Coronary artery (tissue), 2 donors: Measurements from ENCODE around the gene CCNL2.
"Not testable (repeated sequence)": the region's sequence is repeated elsewhere in the genome, so short reads cannot be mapped to it uniquely, and the experiment has no call there.

Source experiments
- DNase-seq: peaks from one replicate; pipeline ENCODE4 v3.0.0-alpha.2; 2017; ENCODE audit warnings: low spot score
- H3K27ac ChIP-seq, 2 donors: fragments of 200-600 bp; sonication (generic); one replicate each; pipeline ENCODE4 v1.5.1; 2016 to 2019
- H3K4me3 ChIP-seq: fragments of 200-600 bp; sonication (generic); 2 replicates; pipeline ENCODE4 v1.5.1; 2016; ENCODE audit warnings: mild to moderate bottlenecking, moderate library complexity
- CTCF ChIP-seq: fragments of 200-600 bp; sonication (generic); IDR thresholded peaks from one replicate; pipeline ENCODE4 v1.5.1; 2019; ENCODE audit warnings: antibody characterized with exemption

CCNL2 gene

GRCh38 chr1:1390675-1391074 is 8.5 kb downstream of the CCNL2 start:
- Histone ChIP-seq H3K4me3 (no peak overlapping the region), H3K27ac (no peak overlapping the region)
- no peak for TF ChIP-seq CTCF
- DNase-seq = no peak

GRCh38 chr1:1388078-1388472 is 11.1 kb downstream of the CCNL2 start:
- TF ChIP-seq CTCF = no peak
- no peak overlapping the region for H3K4me3 ChIP-seq
- H3K27ac ChIP-seq = no peak overlapping the region
- DNase-seq = no peak

GRCh38 chr1:1387098-1388077 is 11.7 kb downstream of the CCNL2 start:
- no peak for DNase-seq
- no peak overlapping the region for H3K27ac ChIP-seq
- no peak overlapping the region for H3K4me3 ChIP-seq
- no peak for TF ChIP-seq CTCF

GRCh38 chr1:1385931-1386330 is 13.2 kb downstream of the CCNL2 start:
- H3K4me3 ChIP-seq = no peak overlapping the region
- H3K27ac ChIP-seq = no peak overlapping the region
- no peak for DNase-seq
- no peak for TF ChIP-seq CTCF

GRCh38 chr1:1385339-1385738 is 13.8 kb downstream of the CCNL2 start:
- not testable (repeated sequence) for H3K27ac ChIP-seq, DNase-seq, H3K4me3 ChIP-seq

GRCh38 chr1:1381294-1381693 is 17.8 kb downstream of the CCNL2 start:
- no peak for DNase-seq
- TF ChIP-seq CTCF = no peak
- no peak overlapping the region for H3K4me3 ChIP-seq
- no peak overlapping the region for H3K27ac ChIP-seq

GRCh38 chr1:1380860-1381259 is 18.3 kb downstream of the CCNL2 start:
- no peak overlapping the region for H3K27ac ChIP-seq
- no peak for TF ChIP-seq CTCF
- no peak overlapping the region for H3K4me3 ChIP-seq
- no peak for DNase-seq
